Measurements from ENCODE around the gene PLOD1.
"Not testable (repeated sequence)": the region's sequence is repeated elsewhere in the genome, so short reads cannot be mapped to it uniquely, and the experiment has no call there.

The PLOD1 gene

GRCh38 chr1:11912000-11912399 is 22.5 kb upstream of the PLOD1 start:
- H3K4me3 ChIP-seq (ENCODE audit: low read depth, low read length) = no peak overlapping the region

GRCh38 chr1:11912482-11913216 is 21.9 kb upstream of the PLOD1 start:
- not testable (repeated sequence) for H3K4me3 ChIP-seq (ENCODE audit: low read depth, low read length)

GRCh38 chr1:11913291-11913690 is 21.2 kb upstream of the PLOD1 start:
- no peak overlapping the region for H3K4me3 ChIP-seq (ENCODE audit: low read depth, low read length)

- no peak overlapping the region for H3K4me3 ChIP-seq (ENCODE audit: low read depth, low read length)
Observed at GRCh38 chr1:11914024-11914423, 20.5 kb upstream of the PLOD1 start.

GRCh38 chr1:11918799-11919519 is 15.6 kb upstream of the PLOD1 start:
- H3K4me3 ChIP-seq (ENCODE audit: low read depth, low read length) = no peak overlapping the region

GRCh38 chr1:11919621-11920020 is 14.9 kb upstream of the PLOD1 start:
- H3K4me3 ChIP-seq (ENCODE audit: low read depth, low read length) = no peak overlapping the region

- no peak overlapping the region for H3K4me3 ChIP-seq (ENCODE audit: low read depth, low read length)
Observed at GRCh38 chr1:11920239-11920903, 14.1 kb upstream of the PLOD1 start.

GRCh38 chr1:11921022-11921421 is 13.5 kb upstream of the PLOD1 start:
- no peak overlapping the region for H3K4me3 ChIP-seq (ENCODE audit: low read depth, low read length)

- no peak overlapping the region for H3K4me3 ChIP-seq (ENCODE audit: low read depth, low read length)
Observed at GRCh38 chr1:11923069-11923826, 11.3 kb upstream of the PLOD1 start.

- no peak overlapping the region for H3K4me3 ChIP-seq (ENCODE audit: low read depth, low read length)
Observed at GRCh38 chr1:11923827-11924113, 10.7 kb upstream of the PLOD1 start.

- H3K4me3 ChIP-seq (ENCODE audit: low read depth, low read length) = peak overlapping the region; percentile 47
Observed at GRCh38 chr1:11924334-11925195, 10.0 kb upstream of the PLOD1 start.

- peak overlapping the region; percentile 47 for H3K4me3 ChIP-seq (ENCODE audit: low read depth, low read length)
Observed at GRCh38 chr1:11925196-11925937, 9.2 kb upstream of the PLOD1 start.

- peak overlapping the region; percentile 47 for H3K4me3 ChIP-seq (ENCODE audit: low read depth, low read length)
Observed at GRCh38 chr1:11925938-11926292, 8.6 kb upstream of the PLOD1 start.

GRCh38 chr1:11927866-11928592 is 6.5 kb upstream of the PLOD1 start:
- H3K4me3 ChIP-seq (ENCODE audit: low read depth, low read length) = no peak overlapping the region

GRCh38 chr1:11929849-11930248 is 4.7 kb upstream of the PLOD1 start:
- H3K4me3 ChIP-seq (ENCODE audit: low read depth, low read length) = no peak overlapping the region

GRCh38 chr1:11930571-11931445 is 3.7 kb upstream of the PLOD1 start:
- H3K4me3 ChIP-seq (ENCODE audit: low read depth, low read length) = no peak overlapping the region

- no peak overlapping the region for H3K4me3 ChIP-seq (ENCODE audit: low read depth, low read length)
Observed at GRCh38 chr1:11931845-11932244, 2.7 kb upstream of the PLOD1 start.

GRCh38 chr1:11935057-11935412 is 518 bp downstream of the PLOD1 start:
- H3K4me3 ChIP-seq (ENCODE audit: low read depth, low read length) = peak overlapping the region; percentile 54
